ENCODE results near the gene STIP1. TPM values are rescaled to one million over a fixed set of nuclear protein-coding genes. Genes with fewer than 3 reads are reported as not detected.

Gene STIP1
- total and polyA plus RNA-seq, 9 of the 15 experiments (the other 6 are each of a cell fraction or from before 2014, with no cell fraction given): 58.1 to 465 (median 346) TPM

DNA sequence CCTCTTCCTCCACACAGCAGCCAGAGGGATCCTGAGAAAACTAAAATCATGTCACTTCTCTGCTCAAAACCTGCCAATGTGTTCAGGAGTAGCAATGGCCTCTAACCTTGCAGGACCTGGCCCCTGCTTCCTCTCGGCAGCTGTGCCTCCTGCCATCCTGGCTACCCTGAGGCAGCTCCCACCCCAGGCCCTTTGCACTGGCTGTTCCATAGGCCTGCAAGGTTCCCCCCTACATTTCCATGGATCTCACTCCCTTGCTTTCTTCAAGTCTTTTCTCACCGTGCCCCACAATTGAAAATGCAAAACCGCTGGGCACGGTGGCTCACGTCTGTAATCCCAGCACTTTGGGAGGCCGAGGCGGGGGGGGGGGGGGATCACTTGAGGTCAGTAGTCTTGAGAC is 2.1 kb upstream of the STIP1 start:
- peak overlapping the region; percentile 43; the same call in 2 of the 3 replicates for H3K27ac ChIP-seq (ENCODE audit: extremely low read depth, low read depth, low read length)
- intact Hi-C loops (cut with micrococcal nuclease): loop anchor here (2.0 kb wide), 1 partner anchor 47 kb away; the partner anchor contains the start of gene DNAJC4
- FAIRE-seq (no peak), ATAC-seq (no peak), DNase-seq (ENCODE audit: extremely low read depth in 1 of 4, low spot score in 3 of 4) (no peak)
- BruUV-seq (replicated peaks): no TSS peak
- CTCF ChIA-PET (ENCODE audit: low intra/inter-chr PET ratio): no interaction called here
- peaks cover 32% of the 10 kb centered on the region for H3K79me2 ChIP-seq (ENCODE audit: control insufficient read depth, insufficient read depth, low read length)
- peaks cover 4% of the 10 kb centered on the region for H3K36me3 ChIP-seq (ENCODE audit: control insufficient read depth, insufficient read depth, low read length)
- no peaks in the 10 kb centered on the region for H3K9me3 ChIP-seq (replicated peaks; ENCODE audit: control insufficient read depth, insufficient read depth, low read depth, low read length)
- no peaks in the 10 kb centered on the region for H4K20me1 ChIP-seq (replicated peaks; ENCODE audit: control insufficient read depth, insufficient read depth, low read length)
- in situ Hi-C loops (cut with MboI): no loop called here
- H3K9me1 ChIP-seq (ENCODE audit: control insufficient read depth, insufficient read depth, low read length): no peaks in the 10 kb centered on the region
- POLR2A ChIA-PET: no interaction called here
- peak overlapping the region; percentile 70; the same call in 1 of the 2 replicates for H3K4me3 ChIP-seq
- WGBS (ENCODE audit: insufficient coverage, low coverage, missing lambda C conversion rate): 22% methylated on average over 4 of the region's 7 CpGs
- H3K27me3 ChIP-seq (ENCODE audit: control insufficient read depth in 2 of 2, insufficient read depth in 2 of 2, low read length in 2 of 2): no peaks in the 10 kb centered on the region
- peak overlapping the region; percentile 42 to 99; a peak in 3 of 4 replicates for H3K9ac ChIP-seq (ENCODE audit: insufficient read depth in 1 of 2, low read depth in 2 of 2, low read length in 2 of 2)
- no peak overlapping the region for H2AFZ ChIP-seq (ENCODE audit: low read depth, low read length)
- peaks cover 26 to 55% of the 10 kb centered on the region in 2 experiments for H3K4me1 ChIP-seq (replicated peaks in 1 of 2; ENCODE audit: control insufficient read depth in 2 of 2, insufficient read depth in 2 of 2, low read length in 2 of 2)
- H3K4me2 ChIP-seq (ENCODE audit: insufficient read depth, low read length): peak overlapping the region; percentile 97
- TF ChIP-seq NR2C1 (IDR thresholded peaks at IDR 0.05) (0 out of 2 replicates have a peak, but pooled peaks have one; percentile 12), NR2C1 (tag; IDR thresholded peaks at IDR 0.05) (no peak), TBL1XR1 (IDR thresholded peaks at IDR 0.05; ENCODE audit: low read length in 2 of 2) (no peak), HMG20A (CRISPR knock-in tag; conservative IDR thresholded peaks at IDR 0.05) (no peak), HNRNPK (IDR thresholded peaks at IDR 0.05; ENCODE audit: low read depth, low read length, poor library complexity, severe bottlenecking) (no peak), NONO (IDR thresholded peaks at IDR 0.05; ENCODE audit: low read depth in 2 of 2, low read length in 1 of 2) (no peak), NFIC (IDR thresholded peaks at IDR 0.05) (0 out of 2 replicates have a peak, but pooled peaks have one; percentile 25)
- TF ChIP-seq, protein P1, sequence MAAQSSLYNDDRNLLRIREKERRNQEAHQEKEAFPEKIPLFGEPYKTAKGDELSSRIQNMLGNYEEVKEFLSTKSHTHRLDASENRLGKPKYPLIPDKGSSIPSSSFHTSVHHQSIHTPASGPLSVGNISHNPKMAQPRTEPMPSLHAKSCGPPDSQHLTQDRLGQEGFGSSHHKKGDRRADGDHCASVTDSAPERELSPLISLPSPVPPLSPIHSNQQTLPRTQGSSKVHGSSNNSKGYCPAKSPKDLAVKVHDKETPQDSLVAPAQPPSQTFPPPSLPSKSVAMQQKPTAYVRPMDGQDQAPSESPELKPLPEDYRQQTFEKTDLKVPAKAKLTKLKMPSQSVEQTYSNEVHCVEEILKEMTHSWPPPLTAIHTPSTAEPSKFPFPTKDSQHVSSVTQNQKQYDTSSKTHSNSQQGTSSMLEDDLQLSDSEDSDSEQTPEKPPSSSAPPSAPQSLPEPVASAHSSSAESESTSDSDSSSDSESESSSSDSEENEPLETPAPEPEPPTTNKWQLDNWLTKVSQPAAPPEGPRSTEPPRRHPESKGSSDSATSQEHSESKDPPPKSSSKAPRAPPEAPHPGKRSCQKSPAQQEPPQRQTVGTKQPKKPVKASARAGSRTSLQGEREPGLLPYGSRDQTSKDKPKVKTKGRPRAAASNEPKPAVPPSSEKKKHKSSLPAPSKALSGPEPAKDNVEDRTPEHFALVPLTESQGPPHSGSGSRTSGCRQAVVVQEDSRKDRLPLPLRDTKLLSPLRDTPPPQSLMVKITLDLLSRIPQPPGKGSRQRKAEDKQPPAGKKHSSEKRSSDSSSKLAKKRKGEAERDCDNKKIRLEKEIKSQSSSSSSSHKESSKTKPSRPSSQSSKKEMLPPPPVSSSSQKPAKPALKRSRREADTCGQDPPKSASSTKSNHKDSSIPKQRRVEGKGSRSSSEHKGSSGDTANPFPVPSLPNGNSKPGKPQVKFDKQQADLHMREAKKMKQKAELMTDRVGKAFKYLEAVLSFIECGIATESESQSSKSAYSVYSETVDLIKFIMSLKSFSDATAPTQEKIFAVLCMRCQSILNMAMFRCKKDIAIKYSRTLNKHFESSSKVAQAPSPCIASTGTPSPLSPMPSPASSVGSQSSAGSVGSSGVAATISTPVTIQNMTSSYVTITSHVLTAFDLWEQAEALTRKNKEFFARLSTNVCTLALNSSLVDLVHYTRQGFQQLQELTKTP (IDR thresholded peaks at IDR 0.05; ENCODE audit: low read depth in 1 of 2, partially characterized antibody in 2 of 2): peak in 1 of 2 experiments; percentile 40
- TF ChIP-seq, protein P2, sequence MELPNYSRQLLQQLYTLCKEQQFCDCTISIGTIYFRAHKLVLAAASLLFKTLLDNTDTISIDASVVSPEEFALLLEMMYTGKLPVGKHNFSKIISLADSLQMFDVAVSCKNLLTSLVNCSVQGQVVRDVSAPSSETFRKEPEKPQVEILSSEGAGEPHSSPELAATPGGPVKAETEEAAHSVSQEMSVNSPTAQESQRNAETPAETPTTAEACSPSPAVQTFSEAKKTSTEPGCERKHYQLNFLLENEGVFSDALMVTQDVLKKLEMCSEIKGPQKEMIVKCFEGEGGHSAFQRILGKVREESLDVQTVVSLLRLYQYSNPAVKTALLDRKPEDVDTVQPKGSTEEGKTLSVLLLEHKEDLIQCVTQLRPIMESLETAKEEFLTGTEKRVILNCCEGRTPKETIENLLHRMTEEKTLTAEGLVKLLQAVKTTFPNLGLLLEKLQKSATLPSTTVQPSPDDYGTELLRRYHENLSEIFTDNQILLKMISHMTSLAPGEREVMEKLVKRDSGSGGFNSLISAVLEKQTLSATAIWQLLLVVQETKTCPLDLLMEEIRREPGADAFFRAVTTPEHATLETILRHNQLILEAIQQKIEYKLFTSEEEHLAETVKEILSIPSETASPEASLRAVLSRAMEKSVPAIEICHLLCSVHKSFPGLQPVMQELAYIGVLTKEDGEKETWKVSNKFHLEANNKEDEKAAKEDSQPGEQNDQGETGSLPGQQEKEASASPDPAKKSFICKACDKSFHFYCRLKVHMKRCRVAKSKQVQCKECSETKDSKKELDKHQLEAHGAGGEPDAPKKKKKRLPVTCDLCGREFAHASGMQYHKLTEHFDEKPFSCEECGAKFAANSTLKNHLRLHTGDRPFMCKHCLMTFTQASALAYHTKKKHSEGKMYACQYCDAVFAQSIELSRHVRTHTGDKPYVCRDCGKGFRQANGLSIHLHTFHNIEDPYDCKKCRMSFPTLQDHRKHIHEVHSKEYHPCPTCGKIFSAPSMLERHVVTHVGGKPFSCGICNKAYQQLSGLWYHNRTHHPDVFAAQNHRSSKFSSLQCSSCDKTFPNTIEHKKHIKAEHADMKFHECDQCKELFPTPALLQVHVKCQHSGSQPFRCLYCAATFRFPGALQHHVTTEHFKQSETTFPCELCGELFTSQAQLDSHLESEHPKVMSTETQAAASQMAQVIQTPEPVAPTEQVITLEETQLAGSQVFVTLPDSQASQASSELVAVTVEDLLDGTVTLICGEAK (IDR thresholded peaks at IDR 0.05): no peak
- TF ChIP-seq, protein P2 (CRISPR knock-in tag; IDR thresholded peaks at IDR 0.05): no peak
